ENCODE data around the gene NTMT1.
A peak's percentile ranks its signal among the peaks of the same experiment; 100 is the strongest.

Gene NTMT1

DNA sequence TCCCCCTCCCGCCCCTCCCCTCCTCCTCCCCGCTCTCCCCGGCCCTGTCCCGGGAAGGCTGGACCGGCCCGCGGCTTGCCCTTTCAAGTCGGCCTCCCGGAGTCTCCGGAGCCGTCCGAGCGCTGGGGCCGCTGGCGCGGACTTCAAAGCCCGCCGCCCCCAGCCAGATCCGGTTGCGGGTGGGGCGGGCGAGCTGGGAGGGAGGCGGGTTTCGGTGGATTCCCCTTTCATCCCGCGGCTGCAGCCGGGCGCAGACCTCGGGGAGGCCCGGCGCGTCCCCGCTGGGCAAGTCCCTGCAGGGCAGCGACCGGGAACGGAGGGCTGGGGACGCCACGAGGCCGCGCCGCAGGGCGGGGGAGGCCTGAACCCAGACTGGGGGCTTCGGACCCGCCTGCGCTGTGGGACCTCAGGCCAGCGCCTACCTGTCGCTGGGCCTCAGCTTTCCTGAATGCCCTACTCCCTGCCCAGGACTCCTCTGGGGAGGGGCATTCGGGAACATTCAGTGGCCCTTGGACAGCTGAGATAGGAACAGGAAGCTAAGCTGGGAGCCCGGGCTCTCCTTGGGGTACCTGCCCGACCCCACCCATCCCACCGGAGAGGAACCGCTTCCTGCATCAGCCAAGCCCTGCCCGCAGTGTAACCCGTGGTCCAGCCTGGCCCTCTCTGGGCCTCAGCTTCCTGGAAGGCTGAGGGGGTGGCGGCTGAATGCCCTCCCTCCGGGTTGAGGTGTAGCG lies 28.4 kb upstream of the NTMT1 start:
- no peak for DNase-seq (ENCODE audit: low spot score)

DNA sequence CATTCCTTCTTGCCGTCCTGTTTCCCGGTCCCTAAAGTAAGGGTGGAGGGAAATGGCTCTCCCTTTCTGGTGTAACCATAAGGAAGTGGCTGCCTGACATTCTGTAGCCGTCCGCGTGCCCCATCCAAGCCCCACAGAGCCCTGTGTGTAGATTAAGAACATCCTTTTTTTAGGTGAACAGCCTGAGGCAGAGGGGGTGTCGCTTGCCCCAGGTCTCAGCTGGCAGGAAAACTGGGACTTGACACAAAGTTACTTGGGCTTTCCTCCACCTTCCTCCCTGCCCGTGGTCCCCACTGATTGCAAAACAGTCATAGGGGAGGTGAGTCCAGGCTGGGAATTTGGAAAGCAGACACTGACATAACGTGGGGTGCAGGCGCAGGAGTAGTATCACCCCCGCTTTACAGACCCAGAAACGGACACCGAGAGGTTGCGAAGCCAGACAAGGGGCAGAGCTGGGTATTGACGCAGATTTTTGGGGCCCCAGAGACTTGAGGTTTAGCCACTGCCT lies 27.8 kb upstream of the NTMT1 start:
- no peak for DNase-seq (ENCODE audit: low spot score)

DNA sequence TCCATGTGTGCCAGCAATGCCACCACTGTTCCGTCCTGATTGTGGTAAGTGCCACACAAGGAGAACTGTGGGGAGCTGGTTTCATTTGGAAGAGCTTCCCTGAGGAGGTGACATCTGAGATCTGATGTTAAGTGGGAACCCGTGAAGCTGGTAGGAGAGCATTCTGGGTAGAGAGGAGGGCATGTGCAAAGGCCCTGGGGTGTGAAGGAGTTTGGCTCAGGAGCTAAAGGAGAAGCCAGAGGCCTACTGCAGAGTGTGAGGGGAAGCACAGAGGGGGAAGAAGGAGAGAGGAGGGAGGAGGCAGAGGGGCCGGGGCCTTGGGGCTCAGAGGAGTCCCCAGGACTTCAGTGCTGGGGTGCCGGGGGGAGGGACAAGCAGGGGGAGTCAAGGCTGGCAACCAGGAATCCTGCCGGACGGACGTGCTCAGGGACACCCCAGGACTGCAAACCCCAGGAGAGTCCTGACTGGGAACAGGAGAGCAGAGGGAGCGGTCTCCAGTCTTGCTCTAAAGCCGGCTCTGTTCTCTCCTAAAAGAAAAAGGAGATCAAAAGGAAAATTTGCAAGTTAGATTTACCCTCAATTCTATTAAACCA lies 24.8 kb upstream of the NTMT1 start:
- no peak for DNase-seq (ENCODE audit: low spot score)

DNA sequence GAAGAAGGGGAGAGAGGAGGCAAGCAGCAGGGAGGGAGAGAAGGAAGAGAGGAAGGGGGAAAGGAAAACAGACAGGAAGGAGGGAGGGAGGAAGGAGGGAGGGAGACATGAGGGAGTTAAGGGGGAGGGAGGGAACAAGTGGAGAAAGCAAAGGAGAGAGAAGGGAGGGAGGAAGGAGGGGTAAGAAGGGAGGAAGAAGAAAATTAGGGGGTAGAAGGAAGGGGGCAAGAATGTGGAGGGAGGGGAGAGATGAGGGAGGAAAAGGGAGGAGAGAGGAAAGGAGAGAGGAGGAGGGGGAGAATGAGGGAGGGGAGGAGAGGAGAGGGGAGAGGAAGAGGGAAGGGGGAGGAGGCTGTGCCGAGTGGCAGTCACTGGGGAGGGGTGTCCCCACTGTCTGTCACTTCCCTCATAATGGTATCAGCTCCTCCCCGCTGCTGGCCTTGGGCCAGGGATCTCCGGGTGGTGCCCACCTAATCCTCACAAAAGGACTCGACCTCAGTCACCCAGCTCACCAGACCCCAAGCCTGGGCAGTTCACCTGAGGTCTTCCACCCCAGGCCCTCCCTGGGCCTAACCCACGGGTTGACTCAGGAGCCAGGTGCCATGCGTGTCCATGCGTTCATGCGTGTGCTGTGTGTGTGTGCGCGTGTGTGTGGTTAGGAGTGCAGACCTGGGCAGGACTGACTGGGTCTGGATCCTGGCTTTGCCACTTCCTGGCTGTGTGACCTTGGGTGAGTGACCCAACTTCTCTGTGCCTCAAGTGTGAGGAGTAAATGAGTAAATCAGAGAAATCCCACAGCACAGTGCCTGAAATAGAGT lies 23.2 kb upstream of the NTMT1 start:
- no peak for DNase-seq (ENCODE audit: low spot score)

DNA sequence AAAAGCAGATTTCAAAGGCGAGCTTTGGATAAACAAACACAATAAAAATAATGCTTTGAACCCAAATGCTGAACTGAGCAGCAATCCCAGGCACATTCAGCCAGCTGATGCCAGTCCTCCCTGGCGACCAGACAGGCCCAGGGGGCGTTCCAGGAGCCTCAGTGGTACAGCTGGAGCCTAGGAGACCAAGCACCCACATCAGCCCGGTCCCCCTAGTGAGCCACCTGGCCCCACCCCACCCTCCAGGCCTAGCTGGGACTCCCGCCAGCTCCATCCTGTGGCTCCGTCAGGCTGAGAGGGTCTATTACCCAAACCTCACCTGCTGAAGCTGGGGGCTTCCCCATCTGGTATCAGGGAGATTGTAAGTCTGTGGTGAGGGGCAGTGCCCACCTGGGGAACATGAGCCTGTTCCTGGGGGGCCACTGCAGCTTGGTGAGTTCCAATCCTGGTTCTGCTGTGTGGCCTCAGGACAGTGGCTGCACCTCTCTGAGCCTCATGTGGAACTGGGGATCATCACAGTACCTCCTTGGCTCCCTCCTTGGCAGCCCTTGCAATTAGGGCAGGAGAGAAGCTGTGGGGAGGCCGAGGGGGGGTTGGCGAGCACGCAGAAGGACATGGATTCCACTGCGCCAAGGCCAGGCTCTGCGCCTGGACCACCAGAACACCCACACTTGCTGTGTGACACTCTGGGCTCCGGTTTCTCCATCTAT lies 21.8 kb upstream of the NTMT1 start:
- no peak for DNase-seq (ENCODE audit: low spot score)

DNA sequence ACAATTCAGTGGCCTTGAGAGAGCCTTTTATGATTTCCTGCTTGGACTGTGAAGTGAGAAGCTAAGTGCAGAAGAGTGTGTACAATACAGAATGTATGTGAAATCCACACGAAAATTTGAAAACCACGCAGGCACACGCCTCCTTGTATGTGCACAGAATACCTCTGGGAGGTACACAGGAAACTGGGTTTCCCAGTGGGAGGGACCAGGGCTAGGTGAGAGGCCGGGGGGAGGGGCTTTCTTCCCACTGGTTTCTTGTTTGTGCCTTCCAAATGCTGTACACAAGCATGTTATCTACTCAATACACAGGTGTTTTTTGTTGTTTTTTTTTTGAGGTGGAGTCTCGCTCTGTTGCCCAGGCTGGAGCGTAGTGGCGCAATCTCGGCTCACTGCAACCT lies 21.2 kb upstream of the NTMT1 start:
- DNase-seq (ENCODE audit: low spot score), result no peak

DNA sequence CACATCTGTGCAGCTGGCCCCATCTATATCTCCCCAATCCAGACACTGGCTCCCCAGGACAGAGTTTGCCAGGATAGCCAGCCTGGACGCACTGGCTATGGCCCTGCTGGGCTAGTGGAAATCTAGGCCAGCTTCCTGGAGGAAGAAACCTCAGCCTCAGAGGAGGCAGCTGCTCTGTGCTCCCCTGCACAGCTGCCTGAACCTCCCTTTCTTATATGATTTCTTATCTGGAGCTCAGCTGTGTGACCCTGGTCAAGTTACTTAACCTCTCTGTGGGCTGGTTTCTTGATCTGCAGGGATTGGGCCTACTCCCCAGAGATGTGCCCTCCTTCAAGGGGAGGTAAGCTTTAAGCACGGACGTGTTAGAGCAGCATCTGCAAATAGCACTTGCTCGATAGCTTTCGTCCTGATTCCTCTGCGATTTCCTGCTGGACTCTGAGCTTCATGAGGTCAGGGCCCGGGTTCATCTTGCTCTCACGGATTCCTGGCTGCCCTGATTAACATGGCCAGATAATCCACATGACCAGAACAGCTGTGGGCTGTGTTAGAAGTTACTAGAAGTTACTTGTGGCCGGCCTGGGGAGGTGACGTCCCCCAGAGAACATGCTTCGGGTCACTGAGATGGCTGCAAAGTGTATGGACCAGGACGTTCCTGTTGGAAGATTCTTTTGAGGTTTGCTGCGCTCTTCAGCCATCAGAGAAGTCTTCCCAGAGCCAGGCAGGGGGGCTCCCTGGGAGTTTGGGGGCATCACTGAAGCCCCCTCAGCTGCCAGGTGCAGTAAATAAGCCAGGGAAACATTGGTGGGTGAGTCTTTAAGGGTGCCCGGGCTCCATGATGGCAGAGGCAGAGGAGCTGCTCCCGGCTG lies 19.6 kb upstream of the NTMT1 start:
- DNase-seq (ENCODE audit: low spot score), result no peak

DNA sequence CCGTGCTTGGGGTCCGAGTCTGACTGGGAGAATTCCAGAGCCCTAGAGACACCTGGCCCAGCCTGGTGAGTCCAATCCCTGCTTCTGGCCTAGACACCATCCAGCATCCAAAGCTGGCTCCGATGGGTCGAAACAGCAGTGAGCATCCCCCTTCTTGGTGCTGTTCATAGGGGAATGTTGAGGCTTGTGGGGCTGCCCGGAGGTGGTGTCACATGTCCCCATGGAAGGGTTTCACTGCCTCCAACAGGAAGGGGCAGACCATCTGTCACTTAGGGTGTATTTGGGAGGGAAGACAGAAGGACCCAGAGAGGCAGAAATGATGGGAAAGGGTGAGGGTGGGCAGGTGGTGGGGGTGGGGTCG lies 19.0 kb upstream of the NTMT1 start:
- DNase-seq (ENCODE audit: low spot score), result no peak

DNA sequence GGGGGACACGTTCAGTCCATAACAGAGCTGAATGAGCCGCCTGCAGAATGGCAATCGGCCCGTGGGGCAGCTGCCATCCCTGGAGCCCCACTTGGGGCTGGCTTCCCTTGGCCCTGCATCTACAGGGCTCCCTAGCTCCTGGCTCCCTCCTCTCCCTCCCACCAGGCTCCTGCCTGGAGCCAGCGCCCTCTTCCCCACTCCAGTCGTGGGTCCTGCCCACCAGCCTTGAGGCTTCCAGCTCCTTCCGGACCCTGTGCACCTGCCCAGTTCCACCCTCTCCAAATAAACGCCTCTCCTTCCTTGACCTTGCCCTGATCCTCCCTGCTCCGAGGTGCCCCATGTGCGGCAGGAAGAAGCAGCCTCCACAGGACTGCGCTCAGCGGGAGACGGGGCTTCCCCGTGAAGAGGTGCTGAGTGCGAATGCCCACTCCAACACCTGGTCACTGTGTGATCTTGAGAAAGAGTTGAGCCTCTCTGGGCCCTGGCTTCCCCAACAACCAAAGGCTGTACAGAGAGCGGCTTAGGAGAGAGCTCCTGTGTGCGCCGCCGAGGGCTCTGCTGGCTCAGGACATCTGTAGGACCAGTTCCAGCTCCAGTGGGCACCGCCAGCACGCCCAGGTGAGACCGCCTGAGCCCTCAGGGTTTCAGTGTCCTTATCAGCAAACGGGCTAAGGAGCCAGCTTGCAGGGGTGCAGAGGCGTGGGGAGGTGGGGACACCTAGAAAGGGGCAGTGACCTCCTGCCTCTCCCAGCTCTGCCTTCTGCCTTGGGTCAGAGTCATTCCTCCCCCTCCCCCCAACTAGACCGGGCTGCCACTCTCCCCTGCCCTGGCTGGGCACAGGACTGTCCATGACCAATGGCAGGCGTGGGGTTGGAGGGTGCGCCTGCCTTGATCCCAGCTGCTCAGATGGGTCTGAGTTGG lies 17.1 kb upstream of the NTMT1 start:
- no peak for DNase-seq (ENCODE audit: low spot score)

DNA sequence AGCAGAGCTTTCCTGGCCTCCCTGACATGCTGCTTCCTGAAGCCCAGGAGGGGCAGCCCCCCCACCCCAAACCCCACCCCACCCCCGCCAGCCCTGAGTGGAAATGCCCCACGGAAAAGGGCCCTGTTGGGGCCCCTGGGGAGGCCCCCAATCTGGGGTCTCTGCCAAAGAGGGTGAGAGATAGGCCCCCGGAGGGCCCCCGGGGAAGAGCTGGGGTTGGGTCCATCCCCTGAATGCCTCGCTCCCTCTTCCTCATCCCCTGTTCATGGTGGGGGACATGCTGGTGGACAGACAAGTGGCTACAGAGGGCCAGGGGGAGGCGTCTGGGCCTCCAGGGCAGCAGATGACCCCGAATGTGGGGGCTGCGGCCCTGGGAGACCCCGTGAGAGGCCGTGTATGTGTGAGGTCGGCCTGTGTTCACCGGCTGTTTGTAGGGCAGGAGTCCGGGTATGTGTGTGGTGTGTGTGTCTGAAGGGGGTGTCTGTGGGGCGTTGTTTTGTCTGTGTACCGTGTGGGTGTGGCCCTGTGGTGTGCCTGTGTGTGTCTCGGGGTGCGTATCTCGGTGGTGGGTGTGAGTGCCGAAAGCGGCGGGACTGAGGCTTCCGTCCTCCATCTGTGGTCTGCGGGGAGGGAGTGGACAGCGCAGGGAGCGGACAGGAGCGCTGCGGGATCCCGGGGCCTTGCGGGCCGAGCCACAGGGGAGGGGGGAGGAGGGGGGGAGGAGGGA lies 16.3 kb upstream of the NTMT1 start:
- DNase-seq (ENCODE audit: low spot score), result no peak

DNA sequence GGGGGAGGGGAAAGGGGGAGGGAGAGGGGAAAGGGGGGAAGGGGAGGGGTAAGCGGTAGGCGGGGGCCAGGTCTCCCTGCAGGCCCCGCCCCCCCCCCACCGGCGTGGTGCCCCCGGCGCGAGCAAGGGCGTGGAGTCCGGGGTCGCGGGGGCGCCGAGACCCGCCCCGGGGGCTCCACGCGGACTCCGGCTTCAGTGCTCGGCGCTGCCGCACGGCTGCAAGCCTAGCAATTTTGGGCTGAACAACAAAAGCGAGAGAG lies 15.8 kb upstream of the NTMT1 start:
- DNase-seq (ENCODE audit: low spot score), result no peak

DNA sequence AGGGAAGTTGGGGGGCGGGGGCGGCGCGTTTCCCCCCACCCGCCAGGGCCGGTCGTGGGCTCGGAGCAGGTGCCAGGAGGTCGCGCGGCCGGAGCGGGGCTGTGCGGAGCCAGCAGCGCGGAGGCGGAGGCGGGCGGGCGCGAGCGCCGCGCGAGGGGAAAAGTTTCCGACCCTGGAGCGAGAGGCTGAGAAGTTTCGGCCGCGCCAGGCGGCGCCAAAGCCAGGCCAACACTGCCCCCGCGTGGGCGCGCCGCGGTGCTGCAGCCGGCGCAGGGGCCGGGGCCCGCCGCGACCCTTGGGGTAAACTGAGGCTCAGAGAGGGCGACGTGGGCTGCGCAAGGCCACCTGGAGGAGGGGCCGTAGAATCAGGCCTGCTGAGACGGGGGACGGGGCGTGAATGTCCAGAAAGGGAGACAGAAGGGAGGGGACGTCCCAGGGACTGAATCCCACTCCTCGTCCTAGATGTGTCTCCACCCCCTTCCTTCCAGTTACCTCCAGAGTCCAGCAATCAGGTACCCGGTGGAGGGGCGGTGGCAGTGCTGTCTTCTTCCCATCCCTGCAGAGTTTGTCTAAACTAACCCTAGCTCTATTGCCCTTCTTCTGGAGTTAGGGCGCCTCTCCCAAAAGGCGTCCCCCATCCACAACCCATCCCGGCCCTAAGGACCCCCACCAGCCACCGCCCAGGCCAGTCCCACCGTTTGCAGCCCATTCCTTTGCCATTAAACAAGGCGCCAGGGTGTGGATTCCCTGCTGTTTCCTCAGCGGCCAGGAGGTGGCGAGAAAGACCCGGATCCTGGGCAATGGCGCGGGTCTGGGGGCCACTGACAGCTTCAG lies 15.3 kb upstream of the NTMT1 start:
- peak; percentile 21 for DNase-seq (ENCODE audit: low spot score)

DNA sequence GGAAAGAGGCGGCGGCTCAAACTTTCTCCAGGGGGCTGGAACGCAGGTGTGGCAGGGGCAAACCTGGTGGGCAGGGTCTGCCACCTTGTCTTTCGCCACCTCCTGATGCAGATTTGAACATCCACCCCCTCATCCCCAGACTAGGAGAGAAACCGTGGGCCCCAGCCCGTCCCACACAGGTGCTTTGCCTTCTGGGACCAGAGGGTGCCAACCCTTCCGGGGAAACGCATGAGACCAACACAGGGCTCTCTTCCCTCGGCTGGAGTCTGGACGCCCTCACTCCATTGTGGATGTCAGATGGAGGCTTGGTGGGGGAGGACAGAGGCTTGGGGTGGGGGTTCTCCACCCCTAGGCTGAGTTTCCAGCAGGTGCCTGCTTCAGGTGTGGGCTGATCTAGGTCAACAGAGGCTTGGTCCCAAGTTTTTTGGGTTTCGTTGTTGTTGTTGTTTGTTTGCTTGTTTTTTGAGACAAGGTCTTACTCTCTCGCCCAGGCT lies 14.6 kb upstream of the NTMT1 start:
- DNase-seq (ENCODE audit: low spot score), result no peak

DNA sequence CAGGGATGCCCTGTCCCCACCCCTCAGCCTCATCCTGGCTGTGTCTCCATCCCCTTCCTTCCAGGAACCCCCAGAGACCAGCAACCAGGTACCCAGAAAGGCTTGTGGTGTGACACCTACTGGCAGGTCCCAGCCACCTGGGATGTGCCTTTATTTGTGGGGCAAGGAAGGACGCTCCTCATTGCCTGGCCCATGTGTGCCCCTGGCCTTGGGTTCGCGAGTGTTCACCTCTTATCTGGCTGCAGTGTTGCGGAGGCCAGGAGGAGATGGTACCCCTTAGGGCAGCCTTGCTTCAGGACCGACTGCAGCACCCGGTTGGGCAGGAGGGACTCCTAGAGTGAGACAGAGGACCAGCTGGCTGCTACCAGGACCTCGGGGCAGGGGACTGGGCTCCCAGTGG lies 13.8 kb upstream of the NTMT1 start:
- DNase-seq (ENCODE audit: low spot score), result no peak

DNA sequence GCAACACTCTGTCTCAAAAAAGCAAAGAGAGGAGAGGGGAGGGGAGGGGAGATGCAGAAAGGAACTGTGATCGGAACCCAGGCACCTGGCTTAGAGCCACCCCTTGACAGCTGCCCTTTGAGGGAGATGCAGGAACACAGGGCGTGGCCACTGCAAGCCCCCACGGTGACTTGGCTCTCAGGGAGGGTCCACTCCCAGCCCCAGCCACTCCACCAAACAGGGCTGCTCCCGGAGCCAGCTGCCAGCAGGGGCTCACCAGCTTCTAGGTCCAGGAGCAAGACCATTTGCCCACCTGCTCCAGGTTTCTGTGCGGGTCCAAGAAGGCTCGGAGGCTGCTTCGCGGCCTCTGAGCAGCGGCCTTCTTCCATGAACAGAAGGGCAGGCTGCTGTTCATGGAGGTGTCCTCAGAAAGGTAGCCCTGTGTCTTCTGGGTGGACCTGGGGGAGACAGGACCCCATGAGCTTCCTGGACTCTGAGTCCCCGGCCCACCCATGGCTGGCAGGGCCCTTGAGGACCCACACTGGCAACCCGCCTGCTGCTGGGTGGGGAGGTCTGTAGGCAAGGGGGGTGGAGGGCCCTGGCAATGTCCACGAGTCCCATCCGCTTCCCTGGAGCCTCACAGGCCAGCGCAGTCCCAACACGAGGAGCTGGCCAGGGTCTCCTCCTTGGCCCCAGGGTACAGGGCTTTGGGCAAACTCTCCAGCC lies 13.0 kb upstream of the NTMT1 start:
- DNase-seq (ENCODE audit: low spot score), result no peak

DNA sequence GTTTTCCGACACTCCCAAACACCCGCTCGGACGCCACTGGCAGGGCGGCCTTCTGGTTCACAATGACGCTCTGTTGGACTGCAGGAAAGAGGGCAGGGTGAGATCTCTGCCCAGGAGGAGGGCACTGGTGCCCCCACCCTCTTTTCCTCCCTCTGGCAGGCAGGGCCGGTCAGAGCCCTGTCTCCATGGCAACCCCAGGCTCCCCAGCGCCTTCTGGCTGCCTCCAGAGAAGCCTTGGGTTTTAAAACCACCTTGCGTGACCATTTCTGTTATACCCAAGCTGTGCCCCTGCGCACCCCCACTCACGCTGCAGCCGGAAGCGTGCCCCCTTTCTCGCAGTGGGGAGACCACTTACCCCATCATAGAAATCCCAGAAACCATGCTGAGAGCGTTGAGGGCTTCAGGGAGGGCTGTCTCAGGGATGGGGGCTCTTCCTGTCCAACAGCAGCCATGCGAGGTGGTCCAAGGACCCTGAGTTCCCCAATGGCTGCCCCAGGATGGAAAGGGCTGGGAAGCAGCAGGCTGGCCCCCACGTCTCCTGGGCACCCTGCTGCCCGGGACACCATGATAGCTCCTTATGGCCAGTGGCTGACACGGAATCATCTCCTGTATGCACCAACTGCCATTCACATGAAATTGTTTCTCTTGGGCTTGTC lies 12.3 kb upstream of the NTMT1 start:
- no peak for DNase-seq (ENCODE audit: low spot score)

DNA sequence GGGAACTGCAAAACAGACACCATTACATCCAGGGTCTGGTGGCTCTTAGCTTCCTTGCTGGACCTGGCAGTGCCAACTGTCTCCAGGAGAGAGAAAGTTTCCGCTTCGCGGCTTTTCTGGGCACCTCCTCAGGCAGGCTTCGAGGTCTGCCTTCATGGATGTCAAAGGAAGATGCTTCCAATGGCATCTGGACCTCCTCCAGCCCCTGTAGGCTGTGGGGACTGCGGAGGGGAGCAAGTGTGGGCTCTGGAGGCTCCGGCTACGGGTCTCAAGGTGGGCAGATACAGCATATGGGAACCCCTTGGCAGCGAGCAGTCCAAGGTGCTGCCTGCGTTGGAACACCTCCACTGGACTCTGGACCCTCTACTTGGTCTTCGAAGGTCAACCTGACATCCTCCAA lies 11.0 kb upstream of the NTMT1 start:
- no peak for DNase-seq (ENCODE audit: low spot score)
